Measurements from ENCODE around the gene SRL.

Gene SRL

DNA sequence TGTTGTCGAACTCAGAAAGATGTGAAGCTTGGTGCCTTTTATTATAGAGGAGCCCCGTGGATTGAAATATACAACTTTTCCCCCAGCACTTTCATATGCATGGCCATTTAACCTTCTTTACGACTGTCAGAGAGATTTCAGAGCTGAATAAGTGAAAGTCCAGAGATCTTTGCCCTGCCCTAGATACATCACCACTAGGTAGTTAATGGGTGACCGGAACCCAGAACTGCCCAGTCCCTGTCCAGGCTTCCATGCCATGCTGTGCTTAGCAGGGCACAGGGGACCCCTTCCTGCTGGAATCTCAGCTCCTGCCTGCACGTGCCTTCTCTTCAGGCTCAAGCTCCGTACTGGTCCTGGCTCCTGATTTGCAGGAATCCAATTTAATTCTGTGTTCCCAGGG is 32.2 kb downstream of the SRL start:
- TF ChIP-seq, protein P1, sequence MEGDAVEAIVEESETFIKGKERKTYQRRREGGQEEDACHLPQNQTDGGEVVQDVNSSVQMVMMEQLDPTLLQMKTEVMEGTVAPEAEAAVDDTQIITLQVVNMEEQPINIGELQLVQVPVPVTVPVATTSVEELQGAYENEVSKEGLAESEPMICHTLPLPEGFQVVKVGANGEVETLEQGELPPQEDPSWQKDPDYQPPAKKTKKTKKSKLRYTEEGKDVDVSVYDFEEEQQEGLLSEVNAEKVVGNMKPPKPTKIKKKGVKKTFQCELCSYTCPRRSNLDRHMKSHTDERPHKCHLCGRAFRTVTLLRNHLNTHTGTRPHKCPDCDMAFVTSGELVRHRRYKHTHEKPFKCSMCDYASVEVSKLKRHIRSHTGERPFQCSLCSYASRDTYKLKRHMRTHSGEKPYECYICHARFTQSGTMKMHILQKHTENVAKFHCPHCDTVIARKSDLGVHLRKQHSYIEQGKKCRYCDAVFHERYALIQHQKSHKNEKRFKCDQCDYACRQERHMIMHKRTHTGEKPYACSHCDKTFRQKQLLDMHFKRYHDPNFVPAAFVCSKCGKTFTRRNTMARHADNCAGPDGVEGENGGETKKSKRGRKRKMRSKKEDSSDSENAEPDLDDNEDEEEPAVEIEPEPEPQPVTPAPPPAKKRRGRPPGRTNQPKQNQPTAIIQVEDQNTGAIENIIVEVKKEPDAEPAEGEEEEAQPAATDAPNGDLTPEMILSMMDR (IDR thresholded peaks at IDR 0.05) = no peak

- TF ChIP-seq, protein P1 (IDR thresholded peaks at IDR 0.05) = no peak
These were observed 33.5 kb downstream of the SRL start for GRCh38 chr16:4208341-4208751.

GRCh38 chr16:4207683-4208340 is 34.1 kb downstream of the SRL start:
- TF ChIP-seq, protein P1 (IDR thresholded peaks at IDR 0.05) = no peak

- TF ChIP-seq, protein P1 (IDR thresholded peaks at IDR 0.05) = no peak
These were observed 34.7 kb downstream of the SRL start for GRCh38 chr16:4207229-4207628.

GRCh38 chr16:4206680-4207079 is 35.2 kb downstream of the SRL start:
- TF ChIP-seq, protein P1 (IDR thresholded peaks at IDR 0.05) = no peak

DNA sequence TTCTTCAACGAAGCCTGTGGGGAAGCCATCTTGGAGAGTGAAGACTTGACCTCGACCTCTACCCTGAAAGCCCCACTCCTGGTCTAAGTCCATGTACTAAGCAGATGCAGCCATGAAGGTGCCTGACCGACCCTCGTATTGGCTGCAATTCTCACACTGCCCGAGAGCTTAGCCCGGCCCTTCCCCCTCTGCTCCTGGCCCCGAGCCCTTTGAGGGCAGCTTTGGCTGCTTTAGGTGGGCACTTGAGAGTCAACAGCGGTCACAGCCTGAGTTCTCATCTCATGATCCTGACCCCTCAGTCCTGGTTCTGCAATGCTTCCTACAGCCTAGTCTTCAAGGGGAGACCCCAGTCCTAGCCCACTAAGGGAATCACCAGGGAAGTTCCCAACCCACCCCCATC is 35.9 kb downstream of the SRL start:
- TF ChIP-seq, protein P1 (IDR thresholded peaks at IDR 0.05) = no peak

DNA sequence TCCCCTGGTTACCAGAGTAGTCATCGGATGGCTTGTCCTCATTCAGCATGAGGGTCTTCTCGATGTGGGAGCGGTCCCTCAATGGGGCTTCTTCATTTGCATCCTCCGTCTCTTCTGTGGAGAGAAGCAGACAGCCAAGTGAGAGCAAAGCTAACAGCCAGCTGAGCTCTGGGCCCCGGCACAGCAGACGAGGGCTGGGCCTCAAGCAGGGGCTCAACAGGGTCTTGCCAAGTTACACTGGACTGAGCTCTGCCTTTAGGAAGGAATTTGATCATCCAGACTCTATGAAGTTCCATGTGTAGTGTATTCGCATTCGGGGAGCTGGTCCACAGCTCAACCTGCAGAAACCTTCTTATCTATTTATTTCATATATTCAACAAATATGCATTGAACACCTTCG is 37.4 kb downstream of the SRL start:
- TF ChIP-seq, protein P1 (IDR thresholded peaks at IDR 0.05) = no peak

- TF ChIP-seq, protein P1 (IDR thresholded peaks at IDR 0.05) = no peak
These were observed 38.1 kb downstream of the SRL start for GRCh38 chr16:4203748-4204147.
